ENCODE data around the gene GALNTL6. TPM values are rescaled to one million over a fixed set of nuclear protein-coding genes. Genes with fewer than 3 reads are reported as not detected.
"Not testable (repeated sequence)": the region's sequence is repeated elsewhere in the genome, so short reads cannot be mapped to it uniquely, and the experiment has no call there.

GALNTL6 gene
- total RNA-seq, 1 experiment from 2014 or later: not detected

DNA sequence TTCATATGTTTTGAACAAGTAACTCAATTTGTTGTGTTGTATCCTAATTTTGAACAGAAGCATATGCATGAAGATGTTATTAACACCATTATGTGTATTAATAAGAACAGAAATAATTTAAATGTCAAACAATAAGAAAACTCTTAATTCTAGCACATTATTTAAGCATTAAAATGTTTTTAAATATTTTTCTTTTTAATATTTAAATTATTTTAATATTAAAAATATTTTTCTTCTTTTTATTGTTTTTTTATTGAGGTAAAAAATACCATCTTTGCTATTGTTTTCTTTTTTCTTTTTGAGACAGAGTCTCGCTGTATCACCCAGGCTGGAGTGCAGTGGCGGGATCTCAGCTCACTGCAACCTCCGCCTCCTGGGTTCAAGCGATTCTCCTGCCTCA, 914.4 kb downstream of the GALNTL6 start:
- Histone ChIP-seq H4K91ac (ENCODE audit: insufficient read length, low read depth, low read length) (no peak overlapping the region), H3K9ac (ENCODE audit: extremely low read depth, insufficient read length, low read length) (no peak overlapping the region), H3K23ac (ENCODE audit: insufficient read length, low read depth, low read length) (no peak overlapping the region), H3T11ph (ENCODE audit: low read length) (no peak overlapping the region), H3K79me1 (ENCODE audit: insufficient read depth, low read depth, low read length, poor library complexity, severe bottlenecking) (no peaks in the 10 kb centered on the region), H4K5ac (ENCODE audit: insufficient read length, low read depth, low read length) (no peak overlapping the region), H3K27me3 (ENCODE audit: insufficient read depth, low read length) (no peaks in the 10 kb centered on the region), H2AFZ (ENCODE audit: low read length) (no peak overlapping the region), H3K4me2 (ENCODE audit: insufficient read depth, insufficient read length, low read length) (no peak overlapping the region), H3K14ac (ENCODE audit: insufficient read depth, low read length) (no peak overlapping the region), H3K18ac (ENCODE audit: insufficient read length, low read depth, low read length) (no peak overlapping the region), H3K23me2 (ENCODE audit: insufficient read length, low read depth, low read length, poor library complexity, severe bottlenecking) (no peaks in the 10 kb centered on the region), H2BK15ac (ENCODE audit: low read depth, low read length) (no peak overlapping the region), H3K27ac (ENCODE audit: insufficient read length, low read depth, low read length) (no peak overlapping the region), H3K56ac (ENCODE audit: insufficient read length, low read depth, low read length) (no peak overlapping the region), H2BK120ac (ENCODE audit: low read depth, low read length, poor library complexity, severe bottlenecking) (no peak overlapping the region), H4K20me1 (ENCODE audit: control insufficient read depth, insufficient read depth, insufficient read length) (no peaks in the 10 kb centered on the region), H3K4ac (ENCODE audit: low read depth, low read length) (no peak overlapping the region), H2AK5ac (ENCODE audit: insufficient read length, low read length) (no peak overlapping the region), H2BK20ac (ENCODE audit: low read depth, low read length, poor library complexity, severe bottlenecking) (no peak overlapping the region), H2BK5ac (ENCODE audit: insufficient read length, low read length) (no peak overlapping the region), H4K8ac (replicated peaks; ENCODE audit: insufficient read length, low read depth, low read length) (no peak overlapping the region), H3K9me3 (ENCODE audit: control insufficient read depth, low read depth, low read length) (no peaks in the 10 kb centered on the region), H3K4me1 (ENCODE audit: insufficient read depth, low read length) (no peaks in the 10 kb centered on the region), H2BK12ac (ENCODE audit: insufficient read length, low read depth, low read length) (no peak overlapping the region), H3K79me2 (ENCODE audit: insufficient read depth, low read length) (no peaks in the 10 kb centered on the region)
- TF ChIP-seq, protein P1, sequence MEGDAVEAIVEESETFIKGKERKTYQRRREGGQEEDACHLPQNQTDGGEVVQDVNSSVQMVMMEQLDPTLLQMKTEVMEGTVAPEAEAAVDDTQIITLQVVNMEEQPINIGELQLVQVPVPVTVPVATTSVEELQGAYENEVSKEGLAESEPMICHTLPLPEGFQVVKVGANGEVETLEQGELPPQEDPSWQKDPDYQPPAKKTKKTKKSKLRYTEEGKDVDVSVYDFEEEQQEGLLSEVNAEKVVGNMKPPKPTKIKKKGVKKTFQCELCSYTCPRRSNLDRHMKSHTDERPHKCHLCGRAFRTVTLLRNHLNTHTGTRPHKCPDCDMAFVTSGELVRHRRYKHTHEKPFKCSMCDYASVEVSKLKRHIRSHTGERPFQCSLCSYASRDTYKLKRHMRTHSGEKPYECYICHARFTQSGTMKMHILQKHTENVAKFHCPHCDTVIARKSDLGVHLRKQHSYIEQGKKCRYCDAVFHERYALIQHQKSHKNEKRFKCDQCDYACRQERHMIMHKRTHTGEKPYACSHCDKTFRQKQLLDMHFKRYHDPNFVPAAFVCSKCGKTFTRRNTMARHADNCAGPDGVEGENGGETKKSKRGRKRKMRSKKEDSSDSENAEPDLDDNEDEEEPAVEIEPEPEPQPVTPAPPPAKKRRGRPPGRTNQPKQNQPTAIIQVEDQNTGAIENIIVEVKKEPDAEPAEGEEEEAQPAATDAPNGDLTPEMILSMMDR (conservative IDR thresholded peaks at IDR 0.05): no peak
- Mint-ChIP-seq H3K27me3 (ENCODE audit: low read depth) (no peaks in the 10 kb centered on the region; the same call in 1 of the 2 replicates), H3K9me3 (peaks cover 5 to 9% of the 10 kb centered on the region in 2 experiments; a peak in 4 of 5 replicates), H3K4me1 (peaks cover 6% of the 10 kb centered on the region in 2 experiments; a peak in 3 of 4 replicates), H3K4me3 (no peak overlapping the region), H3K36me3 (ENCODE audit: insufficient read depth in 1 of 3, low read depth in 3 of 3) (peaks cover 0 to 14% (median 2%) of the 10 kb centered on the region in 3 experiments; a peak in 1 of 7 replicates), H3K27ac (no peak overlapping the region)
- no peak for DNase-seq
- WGBS (ENCODE audit: extremely low coverage, insufficient read length, low lambda C conversion rate): no CpG with 5 or more reads among the region's 4 CpGs

DNA sequence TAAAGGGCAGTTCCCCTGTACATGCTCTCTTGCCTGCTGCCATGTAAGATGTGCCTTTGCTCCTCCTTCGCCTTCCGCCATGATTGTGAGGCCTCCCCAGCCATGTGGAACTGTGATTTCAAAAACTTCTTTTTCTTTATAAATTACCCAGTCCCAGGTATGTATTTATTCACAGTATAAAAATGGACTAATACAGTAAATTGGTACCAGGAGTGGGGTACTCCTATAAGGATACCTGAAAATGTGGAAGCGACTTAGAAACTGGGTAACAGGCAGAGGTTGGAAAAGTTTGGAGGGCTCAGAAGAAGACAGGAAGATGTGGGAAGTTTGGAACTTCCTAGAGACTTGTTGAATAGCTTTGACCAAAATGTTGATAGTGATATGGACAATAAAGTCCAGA, 920.4 kb downstream of the GALNTL6 start:
- H3K9me3 ChIP-seq (ENCODE audit: control insufficient read depth, low read depth, low read length): peaks cover 20% of the 10 kb centered on the region
- H3K9ac ChIP-seq (ENCODE audit: extremely low read depth, insufficient read length, low read length); H2BK15ac ChIP-seq (ENCODE audit: low read depth, low read length); H3K56ac ChIP-seq (ENCODE audit: insufficient read length, low read depth, low read length); DNase-seq; H2BK20ac ChIP-seq (ENCODE audit: low read depth, low read length, poor library complexity, severe bottlenecking); H3K4me2 ChIP-seq (ENCODE audit: insufficient read depth, insufficient read length, low read length); H3K27ac ChIP-seq (ENCODE audit: insufficient read length, low read depth, low read length); H2BK12ac ChIP-seq (ENCODE audit: insufficient read length, low read depth, low read length); H3K79me2 ChIP-seq (ENCODE audit: insufficient read depth, low read length); H3K27ac Mint-ChIP-seq; H3K4ac ChIP-seq (ENCODE audit: low read depth, low read length); H3K27me3 ChIP-seq (ENCODE audit: insufficient read depth, low read length); H3K4me1 ChIP-seq (ENCODE audit: insufficient read depth, low read length); H3K14ac ChIP-seq (ENCODE audit: insufficient read depth, low read length); H4K91ac ChIP-seq (ENCODE audit: insufficient read length, low read depth, low read length); H3K18ac ChIP-seq (ENCODE audit: insufficient read length, low read depth, low read length); H3K23ac ChIP-seq (ENCODE audit: insufficient read length, low read depth, low read length); H3K79me1 ChIP-seq (ENCODE audit: insufficient read depth, low read depth, low read length, poor library complexity, severe bottlenecking); H3K4me1 Mint-ChIP-seq; H4K20me1 ChIP-seq (ENCODE audit: control insufficient read depth, insufficient read depth, insufficient read length); H2AFZ ChIP-seq (ENCODE audit: low read length); H2BK5ac ChIP-seq (ENCODE audit: insufficient read length, low read length); H3T11ph ChIP-seq (ENCODE audit: low read length); H3K23me2 ChIP-seq (ENCODE audit: insufficient read length, low read depth, low read length, poor library complexity, severe bottlenecking); H4K8ac ChIP-seq (replicated peaks; ENCODE audit: insufficient read length, low read depth, low read length); H3K4me3 Mint-ChIP-seq; H2BK120ac ChIP-seq (ENCODE audit: low read depth, low read length, poor library complexity, severe bottlenecking); H3K27me3 Mint-ChIP-seq (ENCODE audit: low read depth); H4K5ac ChIP-seq (ENCODE audit: insufficient read length, low read depth, low read length); H2AK5ac ChIP-seq (ENCODE audit: insufficient read length, low read length): not testable (repeated sequence)
- Mint-ChIP-seq H3K36me3 (ENCODE audit: insufficient read depth in 1 of 3, low read depth in 3 of 3) (peaks cover 23 to 65% (median 45%) of the 10 kb centered on the region in 3 experiments), H3K9me3 (peaks cover 53 to 55% of the 10 kb centered on the region in 2 experiments)
- WGBS (ENCODE audit: extremely low coverage, insufficient read length, low lambda C conversion rate): no CpG with 5 or more reads among the region's 3 CpGs
